ENCODE data around the gene GAB1.
"Not testable (repeated sequence)": the region's sequence is repeated elsewhere in the genome, so short reads cannot be mapped to it uniquely, and the experiment has no call there.

The GAB1 gene

DNA sequence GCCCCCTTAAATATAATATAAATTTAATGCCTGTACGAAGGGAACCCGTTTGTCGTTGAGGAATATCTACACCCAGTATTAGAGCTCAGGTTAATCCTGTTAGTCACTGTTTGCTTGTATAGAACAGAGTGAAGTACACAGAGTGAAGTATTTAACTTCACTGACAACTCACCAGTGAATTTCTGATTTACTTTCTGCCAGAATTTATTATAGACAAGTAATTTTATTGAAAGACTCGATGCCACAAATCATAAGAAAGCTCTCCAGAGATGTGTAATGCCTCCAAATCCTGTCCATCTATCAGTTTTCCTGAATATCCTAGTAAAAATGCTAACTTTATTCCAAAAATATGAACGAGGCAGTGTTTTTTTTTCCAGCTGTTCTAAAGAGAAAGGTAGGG lies 1.6 kb downstream of the GAB1 start:
- DNase-seq (ENCODE audit: low read depth): no peak

DNA sequence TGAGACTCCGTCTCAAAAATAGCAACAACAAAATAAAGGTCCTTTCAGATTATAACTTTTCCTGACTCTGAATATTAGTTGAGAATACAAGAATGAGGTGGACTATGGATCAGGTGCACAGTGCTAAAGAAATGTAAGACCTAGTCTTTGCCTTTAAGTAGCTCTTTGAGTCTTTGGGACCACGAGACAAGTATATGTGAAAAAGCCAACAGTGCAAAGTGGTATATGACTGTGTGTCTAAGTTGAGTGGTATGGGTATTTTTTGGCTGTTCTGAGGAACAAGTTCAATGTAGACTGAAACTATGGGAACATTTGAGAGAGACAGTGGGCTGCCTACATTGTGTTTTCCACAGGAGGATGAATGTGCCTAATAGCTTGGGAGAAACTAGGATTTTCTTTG lies 2.8 kb downstream of the GAB1 start:
- no peak for DNase-seq (ENCODE audit: low read depth)

DNA sequence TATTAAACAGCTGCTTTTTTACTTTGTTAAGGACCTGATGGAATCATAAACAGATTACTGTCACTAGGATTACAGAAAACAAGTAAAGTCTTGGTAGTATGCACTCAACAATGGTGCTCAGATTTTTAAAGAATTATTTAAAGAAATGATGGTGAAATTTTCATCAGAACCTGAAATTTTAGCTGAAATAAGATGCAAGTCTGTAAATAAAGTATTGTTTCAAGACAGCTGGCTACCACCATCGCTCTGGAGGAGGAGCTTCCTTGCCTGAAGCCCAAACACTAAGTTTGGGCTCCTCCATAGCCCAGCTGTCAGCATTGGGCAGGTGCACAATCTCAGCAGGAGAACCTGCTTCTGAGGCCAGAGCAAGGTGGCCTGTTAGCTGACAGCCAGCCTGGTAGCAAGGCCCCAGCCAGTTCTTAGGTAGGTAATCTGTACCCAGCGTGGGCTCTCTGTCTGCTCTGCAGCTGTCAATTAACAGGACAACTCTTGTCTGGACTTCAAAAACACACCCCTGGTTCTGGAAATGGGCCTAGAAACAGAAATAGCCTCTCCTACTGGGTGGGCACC lies 4.6 kb downstream of the GAB1 start:
- DNase-seq (ENCODE audit: low read depth): no peak

- DNase-seq (ENCODE audit: low read depth): no peak
These were observed 6.7 kb downstream of the GAB1 start for GRCh38 chr4:143343276-143343831.

GRCh38 chr4:143344041-143344440 lies 7.4 kb downstream of the GAB1 start:
- DNase-seq (ENCODE audit: low read depth): no peak

- no peak for DNase-seq (ENCODE audit: low read depth)
These were observed 8.1 kb downstream of the GAB1 start for GRCh38 chr4:143344774-143345173.

- no peak for DNase-seq (ENCODE audit: low read depth)
These were observed 8.7 kb downstream of the GAB1 start for GRCh38 chr4:143345356-143345755.

DNA sequence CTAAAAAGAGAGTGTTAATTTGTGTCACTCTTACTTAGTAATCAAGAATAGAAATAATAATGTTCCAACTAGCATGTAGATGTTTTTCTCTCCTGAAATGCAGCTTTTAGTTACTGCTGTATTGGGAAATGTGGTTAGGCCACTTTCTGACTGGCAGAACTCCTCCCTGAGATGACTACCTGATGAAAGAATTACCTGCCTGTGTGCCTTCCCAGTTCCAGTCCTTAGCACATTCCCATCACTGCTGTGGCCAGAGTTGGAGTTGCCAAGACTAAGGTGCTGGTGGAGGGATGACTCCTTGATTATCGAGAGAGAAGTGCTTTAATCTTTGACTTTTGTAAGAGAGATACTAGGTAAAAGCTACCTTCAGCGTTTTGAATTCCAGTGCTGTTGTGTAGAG lies 9.5 kb downstream of the GAB1 start:
- DNase-seq (ENCODE audit: low read depth): no peak

- no peak for DNase-seq (ENCODE audit: low read depth)
These were observed 10.9 kb downstream of the GAB1 start for GRCh38 chr4:143347484-143348111.

GRCh38 chr4:143348233-143349077 lies 11.8 kb downstream of the GAB1 start:
- no peak for DNase-seq (ENCODE audit: low read depth)

GRCh38 chr4:143349858-143350527 lies 13.3 kb downstream of the GAB1 start:
- DNase-seq (ENCODE audit: low read depth): not testable (repeated sequence)

- DNase-seq (ENCODE audit: low read depth): no peak
These were observed 14.5 kb downstream of the GAB1 start for GRCh38 chr4:143351149-143351691.

DNA sequence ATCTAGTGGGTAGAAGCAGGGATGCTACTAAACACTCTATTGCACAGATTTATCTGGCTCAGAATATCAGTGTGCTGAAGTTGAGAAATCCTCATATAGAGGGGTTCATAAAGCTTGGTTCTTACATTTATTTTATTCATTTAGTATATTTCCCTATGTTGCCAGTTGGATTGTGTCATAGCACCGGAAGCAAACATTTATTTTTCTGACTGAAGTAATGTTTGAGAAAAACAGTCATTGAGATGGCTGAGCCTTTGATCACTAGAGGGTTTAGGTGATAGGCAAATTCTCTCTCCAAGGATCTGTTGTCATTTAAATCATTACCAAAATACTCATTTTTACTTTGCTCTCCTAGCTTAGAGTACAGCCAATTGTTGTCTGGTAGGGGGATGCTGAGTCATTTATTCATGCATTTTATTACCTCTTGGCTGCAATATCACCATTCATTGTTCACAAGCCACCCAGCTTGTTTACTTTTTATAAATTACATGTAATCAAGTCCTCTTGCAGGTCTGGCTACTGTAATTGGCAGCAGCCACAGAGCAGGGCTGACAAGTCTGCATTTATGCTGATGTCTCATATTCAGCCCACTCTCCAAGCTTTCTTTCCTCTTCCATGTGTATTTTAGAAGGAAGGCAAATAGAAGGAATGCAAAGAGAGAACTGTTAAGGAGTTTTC lies 15.2 kb downstream of the GAB1 start:
- DNase-seq (ENCODE audit: low read depth): no peak

DNA sequence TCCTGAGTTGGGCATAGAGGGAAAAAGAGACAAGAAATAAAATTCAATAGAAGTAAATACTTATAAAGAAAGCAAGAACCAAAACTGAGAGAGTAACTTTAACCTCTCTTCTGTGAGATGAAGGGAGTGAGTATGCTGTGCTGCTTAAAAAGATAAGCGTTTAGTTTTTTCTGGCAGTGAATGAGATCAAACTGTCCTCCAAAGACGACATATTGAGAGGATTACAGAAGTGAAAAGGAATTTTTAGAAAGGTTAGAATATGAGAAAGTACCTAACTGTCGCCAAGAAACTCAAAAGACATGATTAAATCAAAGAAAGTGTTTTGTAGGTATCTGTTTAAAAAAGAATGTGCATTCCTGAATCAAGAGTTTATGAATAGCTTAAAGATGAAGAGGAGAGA lies 16.0 kb downstream of the GAB1 start:
- DNase-seq (ENCODE audit: low read depth): no peak

GRCh38 chr4:143353797-143354196 lies 17.1 kb downstream of the GAB1 start:
- DNase-seq (ENCODE audit: low read depth): no peak

DNA sequence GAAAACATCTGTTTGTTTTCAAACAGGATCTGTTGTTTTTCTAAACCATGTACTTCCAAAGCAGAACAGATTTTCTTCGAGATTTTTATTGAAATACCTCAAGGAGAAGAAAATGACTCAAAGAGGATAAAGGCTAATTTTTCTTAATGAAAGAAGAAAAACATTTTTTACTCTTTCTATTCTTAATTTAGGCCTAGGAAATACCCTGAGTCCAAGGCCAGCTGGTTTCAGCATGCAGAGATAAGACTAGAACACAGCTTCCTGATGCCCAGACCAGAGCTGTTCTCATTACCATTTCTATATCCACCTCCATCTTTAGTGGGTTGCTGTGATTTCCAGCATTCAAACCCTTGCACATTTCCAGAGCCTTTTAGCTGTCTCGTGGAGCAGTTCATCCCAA lies 18.3 kb downstream of the GAB1 start:
- DNase-seq (ENCODE audit: low read depth): no peak

- DNase-seq (ENCODE audit: low read depth): no peak
These were observed 19.0 kb downstream of the GAB1 start for GRCh38 chr4:143355540-143356217.

DNA sequence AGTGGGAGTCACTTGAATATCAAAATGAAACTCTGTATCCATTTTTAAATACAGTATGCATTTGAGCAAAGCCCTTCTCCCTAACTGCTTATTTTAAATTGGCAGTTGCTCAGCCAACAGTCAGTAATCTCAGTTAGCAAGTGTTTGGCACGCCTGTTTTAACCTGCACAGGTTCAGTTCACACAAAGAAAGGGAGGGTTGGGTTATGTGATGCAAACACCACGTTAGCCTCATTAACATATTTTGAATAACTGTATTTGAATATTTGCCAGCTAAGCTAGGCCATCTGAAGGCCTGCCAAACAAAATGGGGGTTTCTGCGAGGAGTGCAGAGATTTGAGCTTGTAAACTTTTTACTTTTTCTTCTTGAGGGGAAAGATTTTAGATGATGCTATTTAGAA lies 19.8 kb downstream of the GAB1 start:
- DNase-seq (ENCODE audit: low read depth): no peak

GRCh38 chr4:143357161-143357845 lies 20.6 kb downstream of the GAB1 start:
- no peak for DNase-seq (ENCODE audit: low read depth)

DNA sequence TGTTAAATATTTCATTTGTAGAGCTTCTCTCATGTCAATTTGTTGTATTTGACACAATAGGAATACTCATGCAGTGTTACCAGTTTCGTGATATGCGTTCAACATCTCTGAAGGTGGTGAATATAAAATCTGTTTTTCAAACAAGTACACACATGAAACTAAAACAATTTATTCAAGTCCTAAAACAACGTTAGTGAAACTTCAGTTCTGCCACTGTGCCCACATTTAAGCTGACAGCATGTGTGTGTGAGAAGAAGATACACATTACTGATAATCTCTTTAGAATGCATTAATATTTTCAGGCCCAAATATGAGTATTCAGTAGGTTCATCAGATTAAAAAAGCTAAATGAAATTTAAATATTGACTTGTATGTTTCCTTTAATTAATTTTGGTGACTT lies 21.7 kb downstream of the GAB1 start:
- no peak for DNase-seq (ENCODE audit: low read depth)
